GM18858 (cell line): ENCODE measurements around the gene OAS1.
"Not testable (repeated sequence)": the region's sequence is repeated elsewhere in the genome, so short reads cannot be mapped to it uniquely, and the experiment has no call there.

Experiments
- ATAC-seq: cut with Tn5 transposase; IDR thresholded peaks from one replicate; pipeline ENCODE4 v1.9.1; 2021; ENCODE audit not compliant: unreplicated experiment

Gene OAS1

DNA sequence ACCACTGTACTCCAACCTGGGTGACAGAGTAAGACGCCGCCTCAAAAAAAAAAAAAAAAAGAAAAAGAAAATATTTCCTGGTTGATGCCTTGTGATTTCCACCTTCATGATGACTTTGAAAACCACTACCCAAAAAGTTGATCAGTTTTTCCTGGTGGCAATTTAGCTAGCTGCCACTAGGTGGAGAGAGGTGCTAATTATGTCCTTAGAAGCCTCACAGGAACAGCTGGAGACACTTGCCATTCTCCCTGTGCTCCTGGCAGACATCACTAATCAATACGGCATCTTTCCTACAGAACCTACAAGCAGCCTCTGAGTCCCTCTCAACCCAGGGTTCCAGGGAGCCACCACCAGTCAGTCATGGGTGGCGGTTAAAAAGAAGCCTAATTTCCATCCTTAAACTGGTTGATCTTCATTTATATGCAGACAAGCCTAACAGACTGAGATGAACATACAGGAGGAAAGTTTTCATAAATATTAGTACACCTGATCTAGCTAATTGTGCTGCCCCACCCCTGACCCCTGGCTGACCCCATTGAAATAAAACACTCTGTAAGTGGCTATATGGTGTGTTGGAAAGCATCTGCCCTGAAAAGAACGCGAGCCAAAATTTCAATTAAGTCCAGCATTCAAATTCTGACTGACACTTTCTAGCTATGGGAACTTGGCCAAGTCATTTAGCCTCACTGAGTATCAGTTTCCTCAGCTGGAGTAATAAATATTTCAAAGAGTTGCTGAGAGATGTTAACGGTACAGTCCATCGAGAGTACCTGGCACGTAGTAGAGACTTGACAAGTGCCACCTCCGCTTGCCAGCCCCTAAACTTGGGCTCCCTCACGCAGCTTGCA is 6.2 kb upstream of the OAS1 start:
- ATAC-seq: no peak

GRCh38 chr12:112901271-112901670 is 5.5 kb upstream of the OAS1 start:
- ATAC-seq: no peak

- ATAC-seq: no peak
Observed at GRCh38 chr12:112904571-112904970, 2.2 kb upstream of the OAS1 start.

DNA sequence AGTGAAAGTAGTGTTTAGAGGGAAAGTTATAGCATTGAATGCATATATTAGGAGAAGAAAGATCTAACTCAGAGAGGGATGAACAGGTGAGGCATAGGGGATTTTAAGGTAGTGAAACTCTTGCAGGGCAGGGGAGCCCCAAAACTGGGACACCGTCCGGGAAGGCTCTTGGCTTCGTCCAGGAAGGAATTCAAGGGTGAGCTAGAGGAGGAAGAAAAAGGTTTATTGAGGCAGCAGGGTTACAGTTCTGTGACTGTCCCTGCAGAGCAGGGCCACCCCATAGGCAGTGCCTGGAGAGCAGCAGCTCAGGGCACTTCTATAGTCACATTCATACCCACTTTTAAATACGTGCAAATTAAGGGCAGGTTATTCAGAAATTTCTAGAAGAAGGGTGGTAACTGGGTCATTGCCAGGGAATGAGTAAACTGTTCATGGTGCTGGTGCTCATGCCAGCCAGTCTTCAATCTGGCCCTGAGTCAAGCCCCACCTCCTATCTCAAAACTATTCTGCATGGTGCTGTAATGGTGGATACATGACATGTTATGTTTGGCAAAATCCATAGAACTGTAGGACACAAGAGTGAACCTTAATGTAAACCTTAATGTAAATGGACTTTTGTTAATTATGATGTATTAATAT is 1.2 kb upstream of the OAS1 start:
- ATAC-seq: no peak

DNA sequence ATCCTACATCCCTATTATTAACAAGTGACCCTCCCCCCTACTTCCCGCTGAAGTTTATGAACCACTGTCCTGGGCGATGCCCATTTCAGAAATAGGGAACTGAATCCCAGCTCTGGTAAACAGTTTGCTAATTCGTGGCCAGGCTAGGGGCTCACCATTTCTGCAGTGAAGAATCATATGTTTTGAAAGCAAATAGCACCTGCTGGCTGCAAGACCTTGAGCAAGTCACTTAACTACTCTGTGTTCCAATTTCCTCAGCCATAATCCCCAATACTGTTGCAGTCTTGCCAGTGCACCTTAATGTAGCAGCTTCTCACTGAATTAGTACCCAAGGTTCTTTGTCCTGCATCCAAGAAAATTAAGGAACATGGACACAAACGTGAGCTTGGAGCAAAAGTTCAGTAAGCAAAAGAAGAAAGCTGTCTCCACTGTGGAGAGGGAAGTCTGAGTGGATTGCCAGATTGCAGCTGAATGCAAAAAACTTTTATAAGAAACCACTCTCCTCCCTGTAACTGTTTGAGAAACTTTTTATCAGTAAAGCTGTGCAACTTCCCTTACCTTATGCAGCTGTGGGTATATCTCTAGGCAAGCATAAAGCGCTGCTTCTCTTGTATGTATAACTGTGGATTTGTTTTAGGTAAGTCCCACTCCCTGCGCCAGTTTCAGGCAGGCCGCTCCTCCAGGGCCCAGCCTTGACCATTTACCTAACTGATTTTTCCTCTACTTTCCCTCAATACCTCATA is 824 bp downstream of the OAS1 start:
- ATAC-seq: peak; percentile 24

DNA sequence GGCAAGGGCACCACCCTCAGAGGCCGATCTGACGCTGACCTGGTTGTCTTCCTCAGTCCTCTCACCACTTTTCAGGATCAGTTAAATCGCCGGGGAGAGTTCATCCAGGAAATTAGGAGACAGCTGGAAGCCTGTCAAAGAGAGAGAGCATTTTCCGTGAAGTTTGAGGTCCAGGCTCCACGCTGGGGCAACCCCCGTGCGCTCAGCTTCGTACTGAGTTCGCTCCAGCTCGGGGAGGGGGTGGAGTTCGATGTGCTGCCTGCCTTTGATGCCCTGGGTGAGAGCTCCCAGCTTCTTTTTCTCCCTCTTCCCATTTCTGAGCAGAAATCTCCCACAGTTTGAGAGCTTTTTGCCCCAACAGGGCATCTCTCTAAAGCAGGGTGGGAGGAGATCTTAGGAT is 1.8 kb downstream of the OAS1 start:
- ATAC-seq: no peak

DNA sequence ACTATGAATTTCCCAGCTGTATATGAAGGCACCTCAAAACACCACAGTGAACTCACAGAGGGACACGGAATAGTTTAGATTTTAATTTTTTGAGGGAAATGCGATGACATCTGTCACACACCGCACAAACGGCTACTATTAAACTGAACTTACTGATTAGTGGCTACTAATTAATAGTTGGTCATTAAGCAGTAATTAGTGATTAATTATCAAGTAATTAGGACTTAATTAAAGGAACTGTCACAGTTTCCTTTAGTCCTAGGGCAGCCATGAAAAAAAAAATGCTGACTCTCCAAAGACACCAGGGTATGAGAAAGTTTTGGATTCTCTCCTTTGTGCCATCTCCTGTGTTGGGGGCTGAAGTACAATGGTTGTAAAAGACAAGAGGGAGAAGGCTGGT is 2.9 kb downstream of the OAS1 start:
- no peak for ATAC-seq

DNA sequence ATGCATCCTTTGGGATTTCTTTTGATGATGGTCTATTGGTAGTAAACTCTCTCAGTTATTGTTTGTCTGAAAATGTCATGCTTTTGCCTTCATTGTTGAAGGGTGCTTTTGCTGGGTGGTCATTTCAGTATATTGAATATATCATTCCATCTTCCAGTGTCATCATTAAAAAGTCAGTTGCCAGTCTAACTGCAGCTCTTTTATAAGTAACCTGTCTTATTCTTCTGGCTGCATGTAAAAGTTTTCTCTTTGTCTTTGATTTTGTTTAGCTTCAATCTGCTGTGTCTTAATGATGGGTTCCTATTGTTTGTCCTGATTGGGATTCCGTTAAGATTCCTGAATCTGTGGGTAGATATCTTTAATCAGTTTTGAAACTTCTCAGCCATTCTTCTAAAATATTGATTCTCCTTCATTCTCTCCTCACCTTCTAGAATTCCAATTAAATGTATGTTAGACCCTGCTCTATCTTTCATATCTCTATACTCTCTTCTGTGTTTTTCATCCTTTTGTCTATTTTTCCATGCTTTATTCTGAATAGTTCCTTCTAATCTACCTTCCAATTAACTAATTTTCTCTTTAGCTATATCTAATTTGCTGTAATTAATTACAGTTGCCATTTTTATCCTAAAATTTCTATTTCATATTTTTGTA is 6.4 kb downstream of the OAS1 start:
- no peak for ATAC-seq

DNA sequence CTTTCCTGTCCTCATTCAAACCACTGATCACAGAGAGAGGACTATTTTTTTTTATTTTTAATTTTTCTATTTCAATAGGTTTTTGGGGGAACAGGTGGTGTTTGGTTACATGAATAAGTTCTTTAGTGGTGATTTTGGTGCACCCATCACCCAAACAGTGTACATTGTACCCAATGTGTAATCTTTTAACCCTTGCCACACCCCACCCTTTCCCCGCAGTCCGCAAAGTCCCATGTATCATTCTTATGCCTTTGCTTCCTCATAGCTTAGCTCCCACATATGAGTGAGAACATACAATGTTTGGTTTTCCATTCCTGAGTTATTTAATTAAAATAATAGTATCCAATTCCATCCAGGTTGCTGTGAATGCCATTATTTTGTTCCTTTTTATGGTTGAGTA is 7.1 kb downstream of the OAS1 start:
- not testable (repeated sequence) for ATAC-seq

GRCh38 chr12:112916270-112916669 is 9.5 kb downstream of the OAS1 start:
- no peak for ATAC-seq

DNA sequence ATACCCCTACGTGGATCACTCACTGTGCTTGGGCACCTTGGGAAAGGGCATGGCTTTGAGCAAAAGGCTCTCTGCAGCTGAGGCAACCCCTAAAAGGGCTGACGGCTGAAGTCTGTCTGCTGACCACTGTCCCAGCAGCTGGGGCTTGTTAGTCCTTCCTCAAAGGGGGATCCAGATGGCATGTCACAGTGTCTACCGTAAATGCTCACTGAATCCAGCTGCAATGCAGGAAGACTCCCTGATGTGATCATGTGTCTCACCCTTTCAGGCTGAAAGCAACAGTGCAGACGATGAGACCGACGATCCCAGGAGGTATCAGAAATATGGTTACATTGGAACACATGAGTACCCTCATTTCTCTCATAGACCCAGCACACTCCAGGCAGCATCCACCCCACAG is 12.4 kb downstream of the OAS1 start:
- no peak for ATAC-seq

- no peak for ATAC-seq
Observed at GRCh38 chr12:112924986-112925385, 18.2 kb downstream of the OAS1 start.

DNA sequence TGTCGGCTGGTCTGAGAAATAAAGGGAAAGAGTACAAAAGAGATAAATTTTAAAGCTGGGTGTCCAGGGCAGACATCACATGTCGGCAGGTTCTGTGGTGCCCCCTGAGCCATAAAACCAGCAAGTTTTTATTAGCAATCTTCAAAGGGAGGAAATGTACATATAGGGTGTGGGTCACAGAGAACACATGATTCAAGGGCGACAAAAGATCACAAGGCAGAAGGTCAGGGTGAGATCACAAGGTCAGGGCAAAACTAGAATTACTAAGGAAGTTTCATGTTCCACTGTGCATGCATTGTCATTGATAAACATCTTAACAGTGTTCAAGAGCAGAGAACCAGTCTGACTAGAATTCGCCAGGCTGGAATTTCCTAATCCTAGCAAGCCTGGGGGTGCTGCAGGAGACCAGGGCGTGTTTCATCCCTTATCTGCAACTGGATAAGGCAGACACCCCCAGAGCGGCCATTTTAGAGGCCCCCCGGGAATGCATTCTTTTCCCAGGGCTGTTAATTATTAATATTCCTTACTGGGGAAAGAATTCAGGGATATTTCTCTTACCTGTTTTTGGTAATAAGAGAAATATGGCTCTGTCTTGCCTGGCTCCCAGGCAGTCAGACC is 19.8 kb downstream of the OAS1 start:
- ATAC-seq: not testable (repeated sequence)

DNA sequence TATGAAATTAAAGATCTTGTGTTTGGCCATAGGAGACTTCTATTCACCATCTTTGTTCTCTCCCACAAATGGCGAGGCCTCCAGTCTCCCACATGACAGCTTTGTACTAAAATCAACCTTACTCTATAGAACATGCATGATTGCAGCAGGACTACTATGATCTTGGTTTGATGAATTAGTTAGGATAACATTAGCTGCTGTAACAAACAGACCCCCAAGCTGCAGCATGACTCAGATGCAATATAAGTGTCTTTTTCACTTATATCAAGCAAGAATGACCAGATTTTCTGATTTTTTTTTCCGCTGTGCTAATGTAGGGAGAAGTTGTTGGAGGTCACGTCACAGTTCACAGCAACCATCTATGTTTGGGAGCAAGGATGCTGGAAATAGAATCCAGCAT is 20.7 kb downstream of the OAS1 start:
- ATAC-seq: no peak

GRCh38 chr12:112927925-112928324 is 21.2 kb downstream of the OAS1 start:
- no peak for ATAC-seq

- no peak for ATAC-seq
Observed at GRCh38 chr12:112928978-112929377, 22.2 kb downstream of the OAS1 start.

DNA sequence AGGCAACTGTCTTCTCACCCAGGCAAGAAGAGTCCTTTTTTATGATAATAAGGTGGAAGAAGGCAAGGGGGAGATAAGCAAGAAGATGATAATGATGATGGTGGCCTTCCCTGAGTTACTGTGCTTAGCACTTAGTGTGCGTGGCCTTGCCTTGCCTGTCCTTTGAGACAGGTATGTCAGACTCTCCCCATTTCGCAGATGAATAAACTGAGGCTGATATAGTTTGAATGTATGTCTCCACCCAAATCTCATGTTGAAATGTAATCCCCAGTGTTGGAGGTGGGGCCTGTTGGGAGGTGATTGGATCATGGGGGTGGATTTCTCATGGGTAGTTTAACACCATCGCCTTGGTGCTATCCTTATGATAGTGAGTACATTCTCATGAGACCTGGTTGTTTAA is 23.0 kb downstream of the OAS1 start:
- ATAC-seq: no peak

- no peak for ATAC-seq
Observed at GRCh38 chr12:112930350-112930749, 23.6 kb downstream of the OAS1 start.

GRCh38 chr12:112932485-112933128 is 25.8 kb downstream of the OAS1 start:
- no peak for ATAC-seq

- ATAC-seq: no peak
Observed at GRCh38 chr12:112933129-112933505, 26.4 kb downstream of the OAS1 start.

GRCh38 chr12:112936264-112936663 is 29.5 kb downstream of the OAS1 start:
- ATAC-seq: no peak
